HEK293 (cell line): ENCODE data around the gene FAH.

Source experiments
- CTCF ChIA-PET: fragments of 350-600 bp; formaldehyde crosslinking; extraction: SDS; loops from one replicate; lab custom pipeline; 2021; ENCODE audit warnings: antibody characterized with exemption; lab: Yijun Ruan, JAX
- POLR2A ChIA-PET: fragments of 300-600 bp; formaldehyde crosslinking; extraction: SDS; loops from one replicate; lab custom pipeline; 2020; ENCODE audit warnings: antibody characterized with exemption, inconsistent platforms; lab: Yijun Ruan, JAX
- H3K27ac ChIP-seq: fragments of 200-500 bp; sonication (Bioruptor generic); 2 replicates; pipeline ENCODE4 v1.5.1; 2014; ENCODE audit warnings: low read depth, low read length, control low read depth, inconsistent platforms; ENCODE audit errors: extremely low read depth
- H3K36me3 ChIP-seq, 2 experiments: fragments of 200-500 bp in 1 of 2; sonication (Bioruptor generic) in 1 of 2; 1 replicate in 1 of 2; 2 replicates in 1 of 2; pipeline ENCODE4 v1.5.1; 2014 to 2017; ENCODE audit warnings: inconsistent platforms in 2 of 2, low read length in 2 of 2; ENCODE audit not compliant: control insufficient read depth in 2 of 2, insufficient read depth in 1 of 2
- H3K4me1 ChIP-seq: fragments of 200-500 bp; sonication (Bioruptor generic); 2 replicates; pipeline ENCODE4 v1.5.1; 2014; ENCODE audit warnings: mild to moderate bottlenecking, low read length, inconsistent platforms; ENCODE audit not compliant: control insufficient read depth, insufficient read depth
- H3K4me3 ChIP-seq: 2 replicates; pipeline ENCODE4 v1.5.1; 2011; ENCODE audit warnings: low read depth, mild to moderate bottlenecking, control low read depth, low read length, moderate library complexity
- H3K9me3 ChIP-seq: fragments of 200-500 bp; sonication (Bioruptor generic); 2 replicates; pipeline ENCODE4 v1.5.1; 2014; ENCODE audit warnings: low read depth, low read length, inconsistent platforms; ENCODE audit not compliant: control insufficient read depth, insufficient read depth
- BCL11A ChIP-seq: fragments of 450-650 bp; formaldehyde crosslinking; IDR thresholded peaks from 2 replicates; pipeline ENCODE4 v1.5.1; 2016; ENCODE audit warnings: low read depth, missing biosample characterization, missing genetic modification characterization
- GLIS1 ChIP-seq: fragments of 450-650 bp; formaldehyde crosslinking; IDR thresholded peaks from 2 replicates; pipeline ENCODE4 v1.5.1; 2016; ENCODE audit warnings: missing biosample characterization, missing genetic modification characterization
- HOXA7 ChIP-seq: sonication (generic); formaldehyde crosslinking; IDR thresholded peaks from 2 replicates; pipeline ENCODE4 v1.8.1; 2022; ENCODE audit warnings: missing genetic modification reagents, borderline replicate concordance
- MEIS1 ChIP-seq: sonication (generic); formaldehyde crosslinking; IDR thresholded peaks from 2 replicates; pipeline ENCODE4 v1.8.1; 2022; ENCODE audit warnings: missing genetic modification reagents, mild to moderate bottlenecking, borderline replicate concordance
- PRDM6 ChIP-seq: fragments of 450-650 bp; formaldehyde crosslinking; IDR thresholded peaks from 2 replicates; pipeline ENCODE4 v1.5.1; 2017; ENCODE audit warnings: missing biosample characterization, missing genetic modification characterization
- REST ChIP-seq: fragments of 450-650 bp; formaldehyde crosslinking; IDR thresholded peaks from 2 replicates; pipeline ENCODE4 v1.5.1; 2016; ENCODE audit warnings: missing biosample characterization, missing genetic modification characterization
- ZBTB44 ChIP-seq: fragments of 450-650 bp; IDR thresholded peaks from 2 replicates; pipeline ENCODE4 v1.5.1; 2018; ENCODE audit warnings: missing biosample characterization, mild to moderate bottlenecking, missing genetic modification characterization
- ZBTB48 ChIP-seq: fragments of 450-650 bp; formaldehyde crosslinking; IDR thresholded peaks from 2 replicates; pipeline ENCODE4 v1.5.1; 2016; ENCODE audit warnings: missing biosample characterization, missing genetic modification characterization
- ZFP69B ChIP-seq: fragments of 450-650 bp; formaldehyde crosslinking; IDR thresholded peaks from 2 replicates; pipeline ENCODE4 v1.5.1; 2016; ENCODE audit warnings: missing biosample characterization, missing genetic modification characterization
- ZNF214 ChIP-seq: fragments of 450-650 bp; formaldehyde crosslinking; IDR thresholded peaks from 2 replicates; pipeline ENCODE4 v1.5.1; 2017; ENCODE audit warnings: missing biosample characterization, mild to moderate bottlenecking, missing genetic modification characterization, borderline replicate concordance
- ZNF248 ChIP-seq: fragments of 450-650 bp; formaldehyde crosslinking; IDR thresholded peaks from 2 replicates; pipeline ENCODE4 v1.5.1; 2017; ENCODE audit warnings: missing biosample characterization, missing genetic modification characterization
- ZNF324 ChIP-seq: fragments of 450-650 bp; formaldehyde crosslinking; IDR thresholded peaks from 2 replicates; pipeline ENCODE4 v1.5.1; 2016; ENCODE audit warnings: missing biosample characterization, missing genetic modification characterization
- ZNF394 ChIP-seq: fragments of 450-650 bp; formaldehyde crosslinking; IDR thresholded peaks from 2 replicates; pipeline ENCODE4 v1.5.1; 2016; ENCODE audit warnings: missing biosample characterization, missing genetic modification characterization, mild to moderate bottlenecking, moderate library complexity, borderline replicate concordance
- ZNF654 ChIP-seq: fragments of 450-650 bp; formaldehyde crosslinking; IDR thresholded peaks from 2 replicates; pipeline ENCODE4 v1.5.1; 2016; ENCODE audit warnings: low read depth, missing biosample characterization, missing genetic modification characterization
- ZXDB ChIP-seq: fragments of 450-650 bp; formaldehyde crosslinking; IDR thresholded peaks from 2 replicates; pipeline ENCODE4 v1.5.1; 2016; ENCODE audit warnings: missing biosample characterization, missing genetic modification characterization

The FAH gene

GRCh38 chr15:80219955-80220354 lies 67.2 kb downstream of the FAH start:
- H3K9me3 ChIP-seq: no peaks in the 10 kb centered on the region
- H3K4me3 ChIP-seq: no peak overlapping the region
- TF ChIP-seq ZBTB48 (tag by site-specific recombination): no peak
- no peak for TF ChIP-seq ZBTB44 (tag by site-specific recombination)
- TF ChIP-seq, all 188 proteins: peak for 0
- POLR2A ChIA-PET: no interaction called here
- H3K27ac ChIP-seq: no peak overlapping the region
- no peaks in the 10 kb centered on the region; a peak in 1 of 3 replicates for H3K36me3 ChIP-seq
- no peaks in the 10 kb centered on the region for H3K4me1 ChIP-seq
- CTCF ChIA-PET: no interaction called here

GRCh38 chr15:80228959-80229610 lies 76.3 kb downstream of the FAH start:
- no peak overlapping the region for H3K27ac ChIP-seq
- CTCF ChIA-PET: interaction anchor here (0.5 to 1.6 kb wide), 4 partner anchors 24 to 185 kb away, joined by 3 to 5 read pairs (median 4); no protein-coding TSS in a partner anchor
- POLR2A ChIA-PET: no interaction called here
- H3K36me3 ChIP-seq: no peaks in the 10 kb centered on the region
- TF ChIP-seq ZFP69B (tag by site-specific recombination) (no peak), ZXDB (tag by site-specific recombination) (no peak), ZNF248 (no peak), ZNF394 (tag by site-specific recombination) (no peak), ZNF324 (tag by site-specific recombination) (no peak), REST (tag by site-specific recombination) (no peak)
- no peaks in the 10 kb centered on the region for H3K9me3 ChIP-seq
- no peaks in the 10 kb centered on the region for H3K4me1 ChIP-seq
- no peak overlapping the region for H3K4me3 ChIP-seq

- H3K36me3 ChIP-seq: no peaks in the 10 kb centered on the region
- CTCF ChIA-PET: interaction anchor here (0.5 to 1.6 kb wide), 6 partner anchors 10 to 466 kb away, joined by 3 to 5 read pairs (median 3); no protein-coding TSS in a partner anchor
- H3K4me3 ChIP-seq: no peak overlapping the region
- no peak overlapping the region for H3K27ac ChIP-seq
- no peaks in the 10 kb centered on the region for H3K9me3 ChIP-seq
- H3K4me1 ChIP-seq: no peaks in the 10 kb centered on the region
- POLR2A ChIA-PET: no interaction called here
- TF ChIP-seq BCL11A (tag by site-specific recombination): no peak
- TF ChIP-seq PRDM6 (tag by site-specific recombination): no peak
- no peak for TF ChIP-seq MEIS1 (CRISPR knock-in tag)
- no peak for TF ChIP-seq ZFP69B (tag by site-specific recombination)
- no peak for TF ChIP-seq GLIS1 (tag by site-specific recombination)
- TF ChIP-seq HOXA7 (CRISPR knock-in tag): no peak
- no peak for TF ChIP-seq ZNF214
- no peak for TF ChIP-seq ZNF654 (tag by site-specific recombination)
Measured at GRCh38 chr15:80231371-80231770, 78.6 kb downstream of the FAH start.
